CD14-positive monocyte (primary cell): ENCODE measurements around the gene PRR9. TPM values are rescaled to one million over a fixed set of nuclear protein-coding genes. Genes with fewer than 3 reads are reported as not detected.

Experiments used
- DNase-seq, 3 donors: peaks; one replicate each; pipeline ENCODE4 v3.0.0-alpha.2; 2011 to 2022
- H2AFZ ChIP-seq: 2 replicates; pipeline ENCODE4 v1.6.0; 2012; ENCODE audit warnings: mild to moderate bottlenecking, low read depth, low read length, inconsistent platforms; ENCODE audit not compliant: insufficient read depth, poor library complexity, severe bottlenecking
- H3K27ac ChIP-seq, 2 donors: 1 replicate in 1 of 2; 2 replicates in 1 of 2; pipeline ENCODE4 v1.5.1; 2012 to 2013; ENCODE audit warnings: low read length in 2 of 2, control low read depth in 1 of 2, inconsistent platforms in 1 of 2, low read depth in 1 of 2, mild to moderate bottlenecking in 1 of 2
- H3K27me3 ChIP-seq, 2 donors: one replicate each; pipeline versions ENCODE4 v1.6.0 to v1.6.1; 2011 to 2013; ENCODE audit warnings: low read length in 2 of 2; ENCODE audit not compliant: control insufficient read depth in 2 of 2, insufficient read depth in 2 of 2
- H3K36me3 ChIP-seq, 2 donors: replicated peaks in 1 of 2; 1 replicate in 1 of 2; 2 replicates in 1 of 2; pipeline versions ENCODE4 v1.5.1 to v1.6.1; 2012 to 2013; ENCODE audit warnings: low read length in 2 of 2, control low read depth in 1 of 2, inconsistent platforms in 1 of 2, mild to moderate bottlenecking in 1 of 2; ENCODE audit not compliant: insufficient read depth in 2 of 2, control insufficient read depth in 1 of 2
- H3K4me1 ChIP-seq, 2 donors: 1 replicate in 1 of 2; 2 replicates in 1 of 2; pipeline versions ENCODE4 v1.5.1 to v1.6.1; 2012 to 2013; ENCODE audit warnings: low read length in 2 of 2, control low read depth in 1 of 2, inconsistent platforms in 1 of 2, mild to moderate bottlenecking in 1 of 2, moderate library complexity in 1 of 2; ENCODE audit not compliant: insufficient read depth in 2 of 2, control insufficient read depth in 1 of 2
- H3K4me2 ChIP-seq: replicated peaks from 2 replicates; pipeline ENCODE3; 2012; ENCODE audit warnings: low read length, moderate library complexity, mild to moderate bottlenecking; ENCODE audit not compliant: poor library complexity, severe bottlenecking; ENCODE audit errors: extremely low read depth
- H3K4me3 ChIP-seq, 3 experiments: fragments of 200-600 bp in 1 of 3; sonication (generic) in 1 of 3; replicated peaks in 1 of 3; 1 replicate in 2 of 3; 2 replicates in 1 of 3; pipeline ENCODE4 v1.5.1; 2011 to 2013; ENCODE audit warnings: low read length in 3 of 3, mild to moderate bottlenecking in 3 of 3, control low read depth in 2 of 3, low read depth in 2 of 3, inconsistent platforms in 1 of 3, moderate library complexity in 1 of 3
- H3K79me2 ChIP-seq: 2 replicates; pipeline ENCODE4 v1.6.0; 2012; ENCODE audit warnings: mild to moderate bottlenecking, control low read depth, inconsistent platforms, low read length, moderate library complexity; ENCODE audit not compliant: insufficient read depth
- H3K9ac ChIP-seq: 2 replicates; pipeline ENCODE4 v1.6.0; 2017; ENCODE audit warnings: low read length, mild to moderate bottlenecking; ENCODE audit not compliant: insufficient read depth, poor library complexity, severe bottlenecking
- H3K9me3 ChIP-seq, 2 donors: replicated peaks in 1 of 2; 1 replicate in 1 of 2; 2 replicates in 1 of 2; pipeline versions ENCODE4 v1.5.1 to v1.6.1; 2012 to 2013; ENCODE audit warnings: low read length in 2 of 2, control low read depth in 1 of 2; ENCODE audit not compliant: control insufficient read depth in 1 of 2, insufficient read depth in 1 of 2
- H4K20me1 ChIP-seq: 2 replicates; pipeline ENCODE4 v1.6.0; 2012; ENCODE audit warnings: mild to moderate bottlenecking, low read length, control low read depth, moderate library complexity; ENCODE audit not compliant: insufficient read depth
- H3K27ac Mint-ChIP-seq, 7 donors: one replicate each; pipeline ENCODE4 v1.8.0; 2020; ENCODE audit warnings: mild to moderate bottlenecking in 7 of 7, mixed read lengths in 7 of 7, moderate library complexity in 6 of 7, inconsistent platforms in 2 of 7
- H3K27me3 Mint-ChIP-seq, 3 donors: one replicate each; pipeline ENCODE4 v1.8.0; 2021 to 2022; ENCODE audit warnings: low read depth in 3 of 3, mild to moderate bottlenecking in 3 of 3, mixed read lengths in 3 of 3, moderate library complexity in 3 of 3, inconsistent platforms in 1 of 3
- H3K36me3 Mint-ChIP-seq, 2 donors: one replicate each; pipeline ENCODE4 v1.8.0; 2020; ENCODE audit warnings: mixed read lengths in 2 of 2, inconsistent platforms in 1 of 2, mild to moderate bottlenecking in 1 of 2
- H3K4me1 Mint-ChIP-seq: one replicate; pipeline ENCODE4 v1.8.0; 2020; ENCODE audit warnings: mild to moderate bottlenecking, mixed read lengths
- H3K4me3 Mint-ChIP-seq, 2 donors: one replicate each; pipeline ENCODE4 v1.8.0; 2020; ENCODE audit warnings: mild to moderate bottlenecking in 2 of 2, mixed read lengths in 2 of 2, moderate library complexity in 1 of 2
- H3K9me3 Mint-ChIP-seq, 7 donors: one replicate each; pipeline ENCODE4 v1.8.0; 2020 to 2022; ENCODE audit warnings: mixed read lengths in 7 of 7, mild to moderate bottlenecking in 6 of 7, moderate library complexity in 6 of 7, inconsistent platforms in 2 of 7
- WGBS: methylation state at CpG from one replicate; pipeline ENCODE4 v1.1.5; 2013; ENCODE audit warnings: missing lambda C conversion rate; ENCODE audit not compliant: insufficient coverage; 5-methylcytosine and 5-hydroxymethylcytosine counted together
- intact Hi-C, 2 donors: fragments of 100-400 bp; cut with micrococcal nuclease; formaldehyde crosslinking; loops; one replicate each; pipeline versions ENCODE4 v1.15.0 to v1.15.1; 2023
- polyA plus RNA-seq, 3 donors: library from polyadenylated mRNA; depleted of rRNA in 1 of 3; unstranded in 2 of 3; stranded (reverse) in 1 of 3; fragments of 300-500 nt in 2 of 3; fragments of >200 nt in 1 of 3; fragmentation: Illumina TruSeq in 2 of 3; gene quantifications; 1 replicate in 2 of 3; 2 replicates in 1 of 3; pipeline ENCODE4 v1.2.3, GENCODE V29; 2012 to 2021
- TF ChIP-seq, protein P1 (sequence below): fragments of 200-600 bp; IDR thresholded peaks from one replicate; pipeline ENCODE4 v1.8.0; 2022; ENCODE audit warnings: antibody characterized with exemption, mild to moderate bottlenecking

Gene PRR9
- polyA plus RNA-seq, 3 donors, result not detected

GRCh38 chr1:153231363-153231762 is 14.0 kb downstream of the PRR9 start:
- peak in 1 of 3 donors; percentile 17 for DNase-seq
- Histone ChIP-seq H3K79me2 (no peaks in the 10 kb centered on the region), H4K20me1 (no peaks in the 10 kb centered on the region), H3K4me2 (peak overlapping the region; percentile 38), H3K4me1 (peaks cover 35 to 37% of the 10 kb centered on the region in 2 donors), H3K27me3 (peaks cover 0 to 4% of the 10 kb centered on the region in 2 donors), H3K27ac (peak overlapping the region; percentile 22 to 42), H2AFZ (no peak overlapping the region), H3K9me3 (no peaks in the 10 kb centered on the region), H3K9ac (no peak overlapping the region), H3K4me3 (peak overlapping the region in 1 of 3 experiments; percentile 38), H3K36me3 (no peaks in the 10 kb centered on the region)
- TF ChIP-seq, protein P1, sequence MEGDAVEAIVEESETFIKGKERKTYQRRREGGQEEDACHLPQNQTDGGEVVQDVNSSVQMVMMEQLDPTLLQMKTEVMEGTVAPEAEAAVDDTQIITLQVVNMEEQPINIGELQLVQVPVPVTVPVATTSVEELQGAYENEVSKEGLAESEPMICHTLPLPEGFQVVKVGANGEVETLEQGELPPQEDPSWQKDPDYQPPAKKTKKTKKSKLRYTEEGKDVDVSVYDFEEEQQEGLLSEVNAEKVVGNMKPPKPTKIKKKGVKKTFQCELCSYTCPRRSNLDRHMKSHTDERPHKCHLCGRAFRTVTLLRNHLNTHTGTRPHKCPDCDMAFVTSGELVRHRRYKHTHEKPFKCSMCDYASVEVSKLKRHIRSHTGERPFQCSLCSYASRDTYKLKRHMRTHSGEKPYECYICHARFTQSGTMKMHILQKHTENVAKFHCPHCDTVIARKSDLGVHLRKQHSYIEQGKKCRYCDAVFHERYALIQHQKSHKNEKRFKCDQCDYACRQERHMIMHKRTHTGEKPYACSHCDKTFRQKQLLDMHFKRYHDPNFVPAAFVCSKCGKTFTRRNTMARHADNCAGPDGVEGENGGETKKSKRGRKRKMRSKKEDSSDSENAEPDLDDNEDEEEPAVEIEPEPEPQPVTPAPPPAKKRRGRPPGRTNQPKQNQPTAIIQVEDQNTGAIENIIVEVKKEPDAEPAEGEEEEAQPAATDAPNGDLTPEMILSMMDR, result no peak
- WGBS, result 49% methylated on average over 3 of the region's 4 CpGs
- Mint-ChIP-seq H3K27me3 (peaks cover 0 to 18% (median 2%) of the 10 kb centered on the region in 3 donors), H3K4me3 (peak overlapping the region in 1 of 2 donors; percentile 75), H3K9me3 (no peaks in the 10 kb centered on the region), H3K4me1 (peaks cover 41% of the 10 kb centered on the region), H3K36me3 (no peaks in the 10 kb centered on the region), H3K27ac (peak overlapping the region; percentile 62 to 90 (median 77))
- intact Hi-C loops, result no loop called here

GRCh38 chr1:153231785-153232184 is 14.4 kb downstream of the PRR9 start:
- Mint-ChIP-seq H3K9me3 (no peaks in the 10 kb centered on the region), H3K4me1 (peaks cover 41% of the 10 kb centered on the region), H3K36me3 (no peaks in the 10 kb centered on the region), H3K4me3 (peak overlapping the region in 1 of 2 donors; percentile 75), H3K27me3 (peaks cover 0 to 18% (median 2%) of the 10 kb centered on the region in 3 donors), H3K27ac (peak overlapping the region; percentile 62 to 90 (median 77))
- H3K79me2 ChIP-seq, result no peaks in the 10 kb centered on the region
- H3K9me3 ChIP-seq, result no peaks in the 10 kb centered on the region
- peak overlapping the region in 1 of 3 experiments; percentile 38 for H3K4me3 ChIP-seq
- peak; percentile 16 to 53 (median 53) for DNase-seq
- H2AFZ ChIP-seq, result no peak overlapping the region
- H3K27me3 ChIP-seq, result peaks cover 0 to 4% of the 10 kb centered on the region in 2 donors
- peak overlapping the region; percentile 22 to 42 for H3K27ac ChIP-seq
- no peaks in the 10 kb centered on the region for H4K20me1 ChIP-seq
- H3K4me2 ChIP-seq, result peak overlapping the region; percentile 38
- TF ChIP-seq, protein P1, result no peak
- intact Hi-C loops, result no loop called here
- peaks cover 35 to 37% of the 10 kb centered on the region in 2 donors for H3K4me1 ChIP-seq
- no peaks in the 10 kb centered on the region for H3K36me3 ChIP-seq
- 0% methylated on average over 1 of the region's 2 CpGs for WGBS
- H3K9ac ChIP-seq, result no peak overlapping the region
